Naive B cell (primary cell): ENCODE data around the gene AGRN. TPM values are rescaled to one million over a fixed set of nuclear protein-coding genes. Genes with fewer than 3 reads are reported as not detected.
"Not testable (repeated sequence)": the region's sequence is repeated elsewhere in the genome, so short reads cannot be mapped to it uniquely, and the experiment has no call there.

Experiments
- ATAC-seq, 2 donors: fragments of 150-1000 bp; cut with Tn5 transposase; 2 replicates each; pipeline ENCODE4 v1.10.0; 2021; ENCODE audit warnings: low read depth in 2 of 2, mild to moderate bottlenecking in 2 of 2, moderate library complexity in 2 of 2
- DNase-seq: peaks from one replicate; pipeline ENCODE4 v3.0.0; 2022
- H3K27ac Mint-ChIP-seq, 6 donors: one replicate each; pipeline ENCODE4 v1.8.0; 2020 to 2022; ENCODE audit warnings: mild to moderate bottlenecking in 6 of 6, mixed read lengths in 6 of 6, moderate library complexity in 5 of 6, inconsistent platforms in 2 of 6
- H3K27me3 Mint-ChIP-seq, 3 donors: one replicate each; pipeline ENCODE4 v1.8.0; 2021 to 2022; ENCODE audit warnings: mixed read lengths in 3 of 3, mild to moderate bottlenecking in 1 of 3
- H3K36me3 Mint-ChIP-seq, 2 donors: one replicate each; pipeline ENCODE4 v1.8.0; 2020 to 2022; ENCODE audit warnings: mixed read lengths in 2 of 2, inconsistent platforms in 1 of 2, mild to moderate bottlenecking in 1 of 2
- H3K4me1 Mint-ChIP-seq, 3 donors: one replicate each; pipeline ENCODE4 v1.8.0; 2020 to 2022; ENCODE audit warnings: mixed read lengths in 3 of 3, inconsistent platforms in 1 of 3, mild to moderate bottlenecking in 1 of 3, moderate library complexity in 1 of 3
- H3K4me3 Mint-ChIP-seq, 8 donors: one replicate each; pipeline ENCODE4 v1.8.0; 2020 to 2022; ENCODE audit warnings: mild to moderate bottlenecking in 8 of 8, mixed read lengths in 8 of 8, moderate library complexity in 8 of 8, inconsistent platforms in 2 of 8
- H3K9me3 Mint-ChIP-seq, 7 donors: one replicate each; pipeline ENCODE4 v1.8.0; 2020 to 2022; ENCODE audit warnings: mixed read lengths in 7 of 7, mild to moderate bottlenecking in 5 of 7, inconsistent platforms in 2 of 7, moderate library complexity in 1 of 7
- polyA plus RNA-seq, 6 donors: library from polyadenylated mRNA; unstranded; fragments of 300-500 nt; fragmentation: Illumina TruSeq; gene quantifications; one replicate each; pipeline ENCODE4 v1.2.3, GENCODE V29; 2021; ENCODE audit warnings: low read depth in 6 of 6

Gene AGRN
- polyA plus RNA-seq, 6 donors from 2014 or later = 0.04 to 0.52 TPM; not detected in 4

- Mint-ChIP-seq H3K4me1 (peaks cover 0 to 6% (median 0%) of the 10 kb centered on the region in 3 donors), H3K27me3 (no peaks in the 10 kb centered on the region), H3K36me3 (no peaks in the 10 kb centered on the region), H3K27ac (no peak overlapping the region), H3K4me3 (no peak overlapping the region), H3K9me3 (no peaks in the 10 kb centered on the region)
- DNase-seq (no peak), ATAC-seq (no peak)
Observed at GRCh38 chr1:1088029-1088800, 68.3 kb downstream of the AGRN start.

GRCh38 chr1:1088801-1089680 is 69.1 kb downstream of the AGRN start:
- no peak for DNase-seq
- Mint-ChIP-seq H3K27me3 (no peaks in the 10 kb centered on the region), H3K9me3 (no peaks in the 10 kb centered on the region), H3K4me1 (peaks cover 0 to 4% (median 0%) of the 10 kb centered on the region in 3 donors), H3K4me3 (no peak overlapping the region), H3K27ac (no peak overlapping the region), H3K36me3 (no peaks in the 10 kb centered on the region)
- no peak for ATAC-seq

- no peak overlapping the region for H3K27ac Mint-ChIP-seq
- H3K27me3 Mint-ChIP-seq = no peaks in the 10 kb centered on the region
- no peak for ATAC-seq
- no peaks in the 10 kb centered on the region for H3K9me3 Mint-ChIP-seq
- peaks cover 0 to 4% (median 0%) of the 10 kb centered on the region in 3 donors for H3K4me1 Mint-ChIP-seq
- H3K4me3 Mint-ChIP-seq = no peak overlapping the region
- no peaks in the 10 kb centered on the region for H3K36me3 Mint-ChIP-seq
- no peak for DNase-seq
Observed at GRCh38 chr1:1089731-1090423, 70.0 kb downstream of the AGRN start.

- H3K27me3 Mint-ChIP-seq = no peaks in the 10 kb centered on the region
- H3K9me3 Mint-ChIP-seq = no peaks in the 10 kb centered on the region
- H3K4me3 Mint-ChIP-seq = no peak overlapping the region
- H3K36me3 Mint-ChIP-seq = no peaks in the 10 kb centered on the region
- H3K27ac Mint-ChIP-seq = no peak overlapping the region
- no peak for ATAC-seq
- peaks cover 0 to 4% (median 0%) of the 10 kb centered on the region in 3 donors for H3K4me1 Mint-ChIP-seq
- DNase-seq = no peak
Observed at GRCh38 chr1:1090424-1091343, 70.8 kb downstream of the AGRN start.

GRCh38 chr1:1091344-1092148 is 71.6 kb downstream of the AGRN start:
- no peaks in the 10 kb centered on the region for H3K36me3 Mint-ChIP-seq

GRCh38 chr1:1092149-1092855 is 72.4 kb downstream of the AGRN start:
- no peak overlapping the region for H3K27ac Mint-ChIP-seq
- H3K9me3 Mint-ChIP-seq = no peaks in the 10 kb centered on the region
- H3K4me3 Mint-ChIP-seq = no peak overlapping the region
- ATAC-seq (no peak), DNase-seq (no peak)
- H3K27me3 Mint-ChIP-seq = no peaks in the 10 kb centered on the region
- peaks cover 0 to 4% (median 0%) of the 10 kb centered on the region in 3 donors for H3K4me1 Mint-ChIP-seq
- no peaks in the 10 kb centered on the region for H3K36me3 Mint-ChIP-seq

More at GRCh38 chr1:1091344-1092148, 71.6 kb downstream of the AGRN start:
- Mint-ChIP-seq H3K9me3 (no peaks in the 10 kb centered on the region), H3K27ac (no peak overlapping the region), H3K4me3 (no peak overlapping the region), H3K4me1 (peaks cover 0 to 4% (median 0%) of the 10 kb centered on the region in 3 donors), H3K27me3 (no peaks in the 10 kb centered on the region)
- DNase-seq = no peak
- no peak for ATAC-seq

- Mint-ChIP-seq H3K9me3 (no peaks in the 10 kb centered on the region), H3K27me3 (no peaks in the 10 kb centered on the region), H3K27ac (peak overlapping the region in 4 of 6 donors; percentile 19 to 84 (median 61)), H3K36me3 (no peaks in the 10 kb centered on the region), H3K4me1 (peaks cover 0 to 4% (median 3%) of the 10 kb centered on the region in 3 donors), H3K4me3 (peak overlapping the region in 1 of 8 donors; percentile 12)
- DNase-seq (no peak), ATAC-seq (peak; percentile 35 to 81)
Observed at GRCh38 chr1:1092894-1093609, 73.1 kb downstream of the AGRN start.

- Mint-ChIP-seq H3K4me3 (no peak overlapping the region), H3K36me3 (no peaks in the 10 kb centered on the region), H3K27ac (no peak overlapping the region), H3K9me3 (no peaks in the 10 kb centered on the region), H3K4me1 (peaks cover 0 to 4% (median 3%) of the 10 kb centered on the region in 3 donors), H3K27me3 (no peaks in the 10 kb centered on the region)
- ATAC-seq (no peak), DNase-seq (no peak)
Observed at GRCh38 chr1:1093610-1093943, 73.7 kb downstream of the AGRN start.

- Mint-ChIP-seq H3K9me3 (peaks cover 0 to 8% (median 0%) of the 10 kb centered on the region in 7 donors), H3K27me3 (no peaks in the 10 kb centered on the region), H3K4me3 (no peak overlapping the region), H3K36me3 (peaks cover 0 to 12% of the 10 kb centered on the region in 2 donors), H3K27ac (no peak overlapping the region), H3K4me1 (peaks cover 0 to 4% (median 3%) of the 10 kb centered on the region in 3 donors)
- ATAC-seq = no peak
- DNase-seq = no peak
Observed at GRCh38 chr1:1094981-1095380, 75.1 kb downstream of the AGRN start.

- not testable (repeated sequence) for DNase-seq, H3K4me3 Mint-ChIP-seq, H3K4me1 Mint-ChIP-seq, H3K9me3 Mint-ChIP-seq, H3K27ac Mint-ChIP-seq, ATAC-seq, H3K27me3 Mint-ChIP-seq
- peaks cover 0 to 20% of the 10 kb centered on the region in 2 donors for H3K36me3 Mint-ChIP-seq
Observed at GRCh38 chr1:1096136-1096535, 76.2 kb downstream of the AGRN start.
